Effector memory CD4-positive, alpha-beta T cell (primary cell): ENCODE data around the gene RAP1A.

Experiments used
- DNase-seq, 3 donors: peaks; one replicate each; pipeline ENCODE4 v3.0.0-alpha.2; 2020
- H3K27ac ChIP-seq: 2 replicates; pipeline ENCODE4 v1.7.0; 2013; ENCODE audit warnings: mild to moderate bottlenecking, low read length, moderate library complexity; ENCODE audit not compliant: insufficient read depth, poor library complexity, severe bottlenecking
- H3K27me3 ChIP-seq: replicated peaks from 2 replicates; pipeline ENCODE4 v1.7.0; 2013; ENCODE audit warnings: mild to moderate bottlenecking, low read length; ENCODE audit not compliant: insufficient read depth, control insufficient read depth, poor library complexity, severe bottlenecking
- H3K36me3 ChIP-seq: 2 replicates; pipeline ENCODE4 v1.7.0; 2013; ENCODE audit warnings: mild to moderate bottlenecking, low read length, moderate library complexity; ENCODE audit not compliant: control insufficient read depth, insufficient read depth
- H3K4me1 ChIP-seq: 2 replicates; pipeline ENCODE4 v1.7.0; 2013; ENCODE audit warnings: low read length, mild to moderate bottlenecking; ENCODE audit not compliant: control insufficient read depth, insufficient read depth, poor library complexity, severe bottlenecking
- H3K4me3 ChIP-seq: 2 replicates; pipeline ENCODE4 v1.7.0; 2013; ENCODE audit warnings: low read length, low read depth, mild to moderate bottlenecking; ENCODE audit not compliant: insufficient read depth, poor library complexity, severe bottlenecking
- H3K9me3 ChIP-seq: 2 replicates; pipeline ENCODE4 v1.7.0; 2013; ENCODE audit warnings: mild to moderate bottlenecking, low read length, moderate library complexity; ENCODE audit not compliant: control insufficient read depth

RAP1A gene

GRCh38 chr1:111638320-111638719 is 18.7 kb downstream of the RAP1A start:
- Histone ChIP-seq H3K27me3 (no peaks in the 10 kb centered on the region), H3K27ac (no peak overlapping the region), H3K36me3 (no peaks in the 10 kb centered on the region), H3K4me1 (peaks cover 16% of the 10 kb centered on the region), H3K4me3 (no peak overlapping the region), H3K9me3 (no peaks in the 10 kb centered on the region)
- no peak for DNase-seq

DNA sequence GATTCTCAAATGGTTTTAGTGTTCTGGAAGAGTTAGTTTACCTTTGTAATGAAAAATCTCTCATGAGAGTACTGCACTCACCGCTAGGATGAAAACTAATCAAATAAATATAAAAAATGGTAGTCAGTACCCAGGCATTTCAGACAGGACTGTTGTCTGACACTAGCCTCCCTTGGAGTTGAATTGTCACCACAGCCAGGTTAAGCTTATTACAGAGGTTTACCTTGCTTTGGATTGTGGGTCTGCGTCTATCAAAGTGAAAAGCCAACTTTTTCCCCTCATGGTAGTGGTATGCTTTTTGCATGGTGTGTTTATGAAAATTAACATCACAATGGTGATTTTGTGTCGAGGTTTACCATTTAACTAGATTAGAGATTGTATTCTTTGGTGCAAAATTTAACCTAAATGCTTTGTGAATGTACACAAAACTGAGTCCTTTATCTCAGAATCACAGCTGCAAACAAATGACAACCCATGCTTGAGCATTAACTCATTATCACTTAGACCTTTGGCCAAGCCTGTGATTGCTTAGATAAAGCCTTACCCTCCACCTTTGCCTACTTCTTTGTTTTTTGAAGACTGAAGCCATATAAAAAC is 20.1 kb downstream of the RAP1A start:
- H3K36me3 ChIP-seq = no peaks in the 10 kb centered on the region

GRCh38 chr1:111643097-111643496 is 23.5 kb downstream of the RAP1A start:
- Histone ChIP-seq H3K9me3 (no peaks in the 10 kb centered on the region), H3K4me3 (no peak overlapping the region), H3K36me3 (no peaks in the 10 kb centered on the region), H3K4me1 (peaks cover 18% of the 10 kb centered on the region), H3K27me3 (no peaks in the 10 kb centered on the region), H3K27ac (no peak overlapping the region)
- no peak for DNase-seq

More for the DNA sequence above, 20.1 kb downstream of the RAP1A start:
- Histone ChIP-seq H3K27ac (no peak overlapping the region), H3K27me3 (no peaks in the 10 kb centered on the region), H3K4me3 (no peak overlapping the region), H3K9me3 (no peaks in the 10 kb centered on the region), H3K4me1 (peaks cover 10% of the 10 kb centered on the region)
- DNase-seq = no peak

DNA sequence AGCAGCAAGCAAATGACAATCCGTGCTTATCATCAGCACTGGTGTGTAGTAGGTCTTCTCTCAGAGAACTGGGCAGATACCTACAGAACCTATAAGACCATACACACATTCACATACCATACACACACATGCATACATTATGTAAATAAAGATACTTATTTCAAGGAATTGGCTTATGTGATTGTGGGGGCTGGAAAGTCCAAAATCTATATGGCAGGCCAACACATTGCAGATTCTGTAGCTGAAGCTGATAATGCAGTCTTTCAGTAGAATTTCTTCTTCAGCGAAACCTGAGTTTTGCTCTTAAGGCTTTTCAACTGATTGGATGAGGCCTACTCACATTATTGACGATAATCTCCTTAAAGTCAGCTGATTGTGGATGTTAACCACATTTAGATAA is 24.1 kb downstream of the RAP1A start:
- Histone ChIP-seq H3K27ac (no peak overlapping the region), H3K9me3 (no peaks in the 10 kb centered on the region), H3K27me3 (no peaks in the 10 kb centered on the region), H3K4me3 (no peak overlapping the region), H3K36me3 (no peaks in the 10 kb centered on the region), H3K4me1 (peaks cover 24% of the 10 kb centered on the region)
- no peak for DNase-seq

DNA sequence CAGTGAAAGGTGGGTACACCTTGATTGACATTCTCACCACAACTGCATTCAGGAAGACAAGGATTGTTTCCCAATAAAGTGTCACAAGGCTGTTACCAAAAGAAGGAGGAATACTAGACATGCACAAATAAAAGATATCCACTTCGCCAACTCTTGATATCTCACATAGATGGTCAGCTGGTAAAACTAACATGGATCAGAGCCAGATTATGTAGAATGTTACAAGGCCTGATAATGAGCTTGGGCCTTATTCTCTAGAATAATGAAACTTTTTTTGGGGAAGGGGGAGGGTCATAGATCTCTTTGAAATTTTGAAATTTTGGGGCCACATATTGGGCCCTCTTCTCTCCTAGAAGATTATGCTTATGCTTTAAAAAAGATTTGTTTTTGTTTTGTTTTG is 24.9 kb downstream of the RAP1A start:
- Histone ChIP-seq H3K4me3 (no peak overlapping the region), H3K4me1 (peaks cover 28% of the 10 kb centered on the region), H3K36me3 (no peaks in the 10 kb centered on the region), H3K27ac (no peak overlapping the region), H3K27me3 (no peaks in the 10 kb centered on the region), H3K9me3 (no peaks in the 10 kb centered on the region)
- DNase-seq = no peak

- no peaks in the 10 kb centered on the region for H3K9me3 ChIP-seq
- H3K4me3 ChIP-seq = no peak overlapping the region
- peaks cover 32% of the 10 kb centered on the region for H3K4me1 ChIP-seq
- H3K27me3 ChIP-seq = no peaks in the 10 kb centered on the region
- H3K36me3 ChIP-seq = no peaks in the 10 kb centered on the region
- H3K27ac ChIP-seq = peak overlapping the region; percentile 12
- no peak for DNase-seq
Measured at GRCh38 chr1:111647736-111648135, 28.1 kb downstream of the RAP1A start.

GRCh38 chr1:111648806-111649205 is 29.2 kb downstream of the RAP1A start:
- H3K27me3 ChIP-seq = no peaks in the 10 kb centered on the region
- H3K4me3 ChIP-seq = no peak overlapping the region
- no peak for DNase-seq
- no peaks in the 10 kb centered on the region for H3K36me3 ChIP-seq
- H3K4me1 ChIP-seq = peaks cover 36% of the 10 kb centered on the region
- peak overlapping the region; percentile 12 for H3K27ac ChIP-seq
- H3K9me3 ChIP-seq = no peaks in the 10 kb centered on the region

- H3K9me3 ChIP-seq = no peaks in the 10 kb centered on the region
- H3K36me3 ChIP-seq = no peaks in the 10 kb centered on the region
- no peaks in the 10 kb centered on the region for H3K27me3 ChIP-seq
- H3K4me3 ChIP-seq = no peak overlapping the region
- DNase-seq = no peak
- H3K4me1 ChIP-seq = peaks cover 40% of the 10 kb centered on the region
- H3K27ac ChIP-seq = no peak overlapping the region
Measured at GRCh38 chr1:111649227-111649626, 29.6 kb downstream of the RAP1A start.

GRCh38 chr1:111649648-111650047 is 30.1 kb downstream of the RAP1A start:
- Histone ChIP-seq H3K4me1 (peaks cover 41% of the 10 kb centered on the region), H3K4me3 (no peak overlapping the region), H3K9me3 (no peaks in the 10 kb centered on the region), H3K27ac (no peak overlapping the region), H3K27me3 (no peaks in the 10 kb centered on the region), H3K36me3 (no peaks in the 10 kb centered on the region)
- DNase-seq = no peak

DNA sequence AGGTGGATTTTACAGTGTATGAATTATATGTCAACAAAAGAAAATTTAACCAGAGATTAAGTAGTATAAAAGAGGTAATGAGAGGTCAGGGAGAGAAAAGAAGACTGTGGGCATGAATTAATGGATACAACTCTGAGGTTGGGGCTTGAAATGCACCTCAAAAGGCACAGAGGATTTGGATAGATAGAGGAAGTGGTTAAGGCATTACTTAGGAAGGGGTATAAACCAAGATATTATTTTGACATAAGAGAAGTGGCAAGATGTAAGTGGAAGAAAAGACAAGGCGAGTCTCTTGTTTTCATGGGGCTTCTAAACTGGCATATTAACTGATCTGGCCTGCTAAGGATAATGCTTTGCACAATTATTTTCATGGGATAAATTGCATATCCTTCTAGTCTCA is 34.1 kb downstream of the RAP1A start:
- no peaks in the 10 kb centered on the region for H3K27me3 ChIP-seq
- no peaks in the 10 kb centered on the region for H3K9me3 ChIP-seq
- peaks cover 17% of the 10 kb centered on the region for H3K4me1 ChIP-seq
- H3K27ac ChIP-seq = no peak overlapping the region
- H3K4me3 ChIP-seq = no peak overlapping the region
- no peaks in the 10 kb centered on the region for H3K36me3 ChIP-seq
- no peak for DNase-seq
